ENCODE data around the gene NAV1.

DNA sequence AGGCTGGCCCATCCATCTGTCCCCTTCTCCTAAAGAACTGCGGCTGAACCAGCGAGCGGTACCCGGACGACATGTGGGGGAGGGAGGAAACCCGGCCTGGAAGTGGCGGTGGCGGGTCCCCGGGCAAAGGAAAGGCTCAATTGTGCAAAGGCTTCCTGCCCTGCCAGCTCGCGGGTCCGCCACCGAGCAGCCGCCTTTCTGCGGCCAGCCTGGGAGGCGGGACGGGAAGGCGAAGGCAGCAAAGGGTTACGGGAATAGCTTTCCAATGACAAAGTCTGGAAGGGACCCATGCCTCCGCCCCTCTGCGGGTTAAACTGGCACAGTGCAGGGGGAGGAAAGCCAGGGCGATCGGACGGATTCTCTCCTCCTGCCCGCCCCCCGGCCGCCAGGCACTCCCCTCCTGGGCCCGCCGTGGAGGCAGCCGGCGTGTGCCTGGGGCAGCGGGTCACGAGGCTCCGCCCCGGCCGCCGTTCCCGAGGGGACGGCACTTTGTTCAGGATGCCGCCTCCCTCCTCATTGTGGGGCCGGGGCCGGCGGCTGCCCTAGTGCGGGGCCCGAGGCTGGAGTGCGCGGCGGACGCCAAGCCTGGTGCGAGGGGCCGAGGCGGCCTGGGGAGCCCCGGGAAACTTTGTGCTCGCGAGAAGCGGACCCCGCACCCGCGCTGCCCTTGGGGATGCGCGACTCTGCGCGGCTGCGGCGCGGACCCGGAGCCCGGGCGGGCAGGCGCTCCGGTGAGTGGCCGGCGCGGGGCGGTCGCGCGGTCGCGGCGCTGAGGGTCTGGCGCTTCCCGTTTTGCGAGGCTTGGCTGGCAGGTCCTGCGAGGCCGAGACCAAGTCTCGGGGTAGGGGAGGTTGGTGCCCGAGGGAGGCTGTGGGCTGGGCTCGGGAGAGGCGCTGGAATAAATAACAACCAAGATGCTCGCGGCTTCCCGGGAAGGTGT lies at the start of gene NAV1:
- TF ChIP-seq CTCF (IDR thresholded peaks at IDR 0.05) (no peak), POLR2A (IDR thresholded peaks at IDR 0.05) (peak in 1 of 2 donors; percentile 40)
